OCI-LY1 (cell line): Measurements from ENCODE around the gene BCAP31.

Experiments used
- CTCF ChIP-seq: fragments of 200-600 bp; sonication (generic), shearing (Covaris generic); IDR thresholded peaks from 2 replicates; pipeline ENCODE4 v1.5.1; 2017; ENCODE audit warnings: mild to moderate bottlenecking, antibody characterized with exemption, low read length, moderate library complexity, mixed read lengths
- EZH2 ChIP-seq: fragments of 200-600 bp; sonication (generic), shearing (Covaris generic); IDR thresholded peaks from 2 replicates; pipeline ENCODE4 v1.8.0; 2017; ENCODE audit warnings: borderline replicate concordance, mixed run types, mild to moderate bottlenecking, antibody characterized with exemption, low read length, moderate library complexity, mixed read lengths

- TF ChIP-seq EZH2 (no peak), CTCF (no peak)
These were observed 46.6 kb upstream of the BCAP31 start for GRCh38 chrX:153770601-153771414.
